PC-9 (cell line): Measurements from ENCODE around the gene CRYBG1. TPM values are rescaled to one million over a fixed set of nuclear protein-coding genes. Genes with fewer than 3 reads are reported as not detected.
"Not testable (repeated sequence)": the region's sequence is repeated elsewhere in the genome, so short reads cannot be mapped to it uniquely, and the experiment has no call there.

ENCODE experiments used
- BruUV-seq: library from RNA; stranded (reverse); fragments of 400-500 nt; replicated peaks from 2 replicates; lab custom pipeline; 2021; lab: Mats Ljungman, UMichigan
- CTCF ChIA-PET: fragments of 300-600 bp; sonication (Branson Sonifier 250); formaldehyde crosslinking; loops from one replicate; lab custom pipeline; 2022; ENCODE audit warnings: antibody characterized with exemption; lab: Charles Lee
- POLR2A ChIA-PET: fragments of 300-600 bp; sonication (Branson Sonifier 250); formaldehyde crosslinking; loops from one replicate; lab custom pipeline; 2022; ENCODE audit warnings: antibody characterized with exemption; ENCODE audit not compliant: unreplicated experiment; lab: Charles Lee
- DNase-seq, 2 experiments: peaks; one replicate each; pipeline versions ENCODE4 v3.0.0 to v3.0.0-alpha.2; 2015 to 2022; ENCODE audit warnings: mixed read lengths in 1 of 2
- H2AFZ ChIP-seq: fragments of 200-600 bp; sonication (generic); 2 replicates; pipeline ENCODE4 v1.8.1; 2017; ENCODE audit warnings: antibody characterized with exemption
- H3F3A ChIP-seq: fragments of 200-600 bp; sonication (generic); 2 replicates; pipeline ENCODE4 v1.8.1; 2017; ENCODE audit warnings: antibody characterized with exemption, mild to moderate bottlenecking, low read depth; ENCODE audit not compliant: insufficient read depth
- H3K27ac ChIP-seq: fragments of 200-600 bp; sonication (generic); 2 replicates; pipeline ENCODE4 v1.6.1; 2016; ENCODE audit warnings: mixed run types
- H3K27me3 ChIP-seq: fragments of 200-600 bp; sonication (generic); 2 replicates; pipeline ENCODE4 v1.6.1; 2016; ENCODE audit warnings: low read depth, mixed run types; ENCODE audit not compliant: insufficient read depth
- H3K36me3 ChIP-seq: fragments of 200-600 bp; sonication (generic); 2 replicates; pipeline ENCODE4 v1.6.1; 2016; ENCODE audit warnings: low read depth, mixed run types
- H3K4me1 ChIP-seq: fragments of 200-600 bp; sonication (generic); replicated peaks from 2 replicates; pipeline ENCODE4 v1.6.1; 2016; ENCODE audit warnings: mixed run types; ENCODE audit not compliant: insufficient read depth
- H3K4me2 ChIP-seq: fragments of 200-600 bp; sonication (generic); 2 replicates; pipeline ENCODE4 v1.6.1; 2017; ENCODE audit warnings: mixed run types
- H3K4me3 ChIP-seq: fragments of 200-600 bp; sonication (generic); 2 replicates; pipeline ENCODE4 v1.6.1; 2016; ENCODE audit warnings: mixed run types
- H3K79me2 ChIP-seq: fragments of 200-600 bp; sonication (generic); 2 replicates; pipeline ENCODE4 v1.6.1; 2017; ENCODE audit warnings: low read depth, mixed run types
- H3K9me2 ChIP-seq: fragments of 200-600 bp; sonication (generic); 2 replicates; pipeline ENCODE4 v1.8.1; 2017; ENCODE audit warnings: mild to moderate bottlenecking; ENCODE audit not compliant: insufficient read depth
- H3K9me3 ChIP-seq: fragments of 200-600 bp; sonication (generic); 2 replicates; pipeline ENCODE4 v1.8.1; 2016; ENCODE audit warnings: low read depth; ENCODE audit not compliant: insufficient read depth
- H4K20me1 ChIP-seq: fragments of 200-600 bp; sonication (generic); 2 replicates; pipeline ENCODE4 v1.8.1; 2017; ENCODE audit not compliant: insufficient read depth
- CTCF ChIP-seq: fragments of 200-600 bp; sonication (generic); conservative IDR thresholded peaks from 2 replicates; pipeline ENCODE4 v1.6.1; 2017; ENCODE audit warnings: mixed run types, antibody characterized with exemption, mild to moderate bottlenecking, moderate library complexity
- EZH2 ChIP-seq: fragments of 200-600 bp; sonication (generic); IDR thresholded peaks from 2 replicates; pipeline ENCODE4 v1.8.0; 2017; ENCODE audit warnings: antibody characterized with exemption, low read depth
- intact Hi-C: fragments of 100-400 bp; cut with micrococcal nuclease; formaldehyde crosslinking; loops from one replicate; pipeline ENCODE4 v1.10.0; 2022; ENCODE audit not compliant: unreplicated experiment
- total RNA-seq: library from RNA; stranded (reverse); gene quantifications from 2 replicates; pipeline ENCODE4 v1.2.3, GENCODE V29; 2021

CRYBG1 gene
- total RNA-seq, 1 experiment from 2014 or later, result 49.3 TPM

GRCh38 chr6:106513808-106514582 is 153.5 kb downstream of the CRYBG1 start:
- Histone ChIP-seq H3K9me3 (no peaks in the 10 kb centered on the region), H3F3A (peaks cover 23% of the 10 kb centered on the region), H3K4me2 (peak overlapping the region; percentile 90), H3K9me2 (no peaks in the 10 kb centered on the region), H3K36me3 (no peaks in the 10 kb centered on the region), H2AFZ (no peak overlapping the region), H4K20me1 (no peaks in the 10 kb centered on the region), H3K27ac (peak overlapping the region; percentile 53), H3K4me1 (peaks cover 44% of the 10 kb centered on the region), H3K79me2 (no peaks in the 10 kb centered on the region), H3K4me3 (peak overlapping the region; percentile 76), H3K27me3 (no peaks in the 10 kb centered on the region)
- POLR2A ChIA-PET, result interaction anchor here (0.6 to 0.8 kb wide), 2 partner anchors 48 to 141 kb away, joined by 3 to 9 read pairs; no protein-coding TSS in a partner anchor
- DNase-seq, result peak in 1 of 2 experiments; percentile 50
- CTCF ChIA-PET, result no interaction called here
- intact Hi-C loops, result loop anchor here (2.0 to 5.0 kb wide), 3 partner anchors 33 to 67 kb away; no protein-coding TSS in a partner anchor
- TF ChIP-seq EZH2 (no peak), CTCF (no peak)
- BruUV-seq, result no TSS peak

GRCh38 chr6:106514583-106514885 is 154.0 kb downstream of the CRYBG1 start:
- POLR2A ChIA-PET, result interaction anchor here (0.6 to 0.8 kb wide), 2 partner anchors 47 to 142 kb away, joined by 3 to 9 read pairs; no protein-coding TSS in a partner anchor
- DNase-seq, result peak in 1 of 2 experiments; percentile 47
- no TSS peak for BruUV-seq
- H3K9me3 ChIP-seq, result no peaks in the 10 kb centered on the region
- no peak overlapping the region for H2AFZ ChIP-seq
- H3K4me1 ChIP-seq, result peaks cover 50% of the 10 kb centered on the region
- no peaks in the 10 kb centered on the region for H3K27me3 ChIP-seq
- no peaks in the 10 kb centered on the region for H3K9me2 ChIP-seq
- peak overlapping the region; percentile 76; the same call in 1 of the 2 replicates for H3K4me3 ChIP-seq
- H4K20me1 ChIP-seq, result no peaks in the 10 kb centered on the region
- CTCF ChIA-PET, result no interaction called here
- intact Hi-C loops, result loop anchor here (5.0 kb wide), 1 partner anchor 67 kb away; no protein-coding TSS in a partner anchor
- peak overlapping the region; percentile 90 for H3K4me2 ChIP-seq
- peak overlapping the region; percentile 53 for H3K27ac ChIP-seq
- H3K79me2 ChIP-seq, result no peaks in the 10 kb centered on the region
- TF ChIP-seq EZH2 (no peak), CTCF (no peak)
- H3F3A ChIP-seq, result peaks cover 27% of the 10 kb centered on the region
- no peaks in the 10 kb centered on the region for H3K36me3 ChIP-seq

GRCh38 chr6:106515582-106515981 is 155.1 kb downstream of the CRYBG1 start:
- peak overlapping the region; percentile 90; the same call in 1 of the 2 replicates for H3K4me2 ChIP-seq
- H3K27me3 ChIP-seq, H3K79me2 ChIP-seq, H4K20me1 ChIP-seq, H3K36me3 ChIP-seq, BruUV-seq, H2AFZ ChIP-seq, H3K4me3 ChIP-seq, DNase-seq, H3K9me3 ChIP-seq, intact Hi-C loops, H3K27ac ChIP-seq, H3K9me2 ChIP-seq: not testable (repeated sequence)
- ChIA-PET POLR2A (interaction anchor here (0.6 kb wide), 1 partner anchor 12 kb away, joined by 11 read pairs; no protein-coding TSS in a partner anchor), CTCF (interaction anchor here (0.6 kb wide), 1 partner anchor 1198 kb away, joined by 4 read pairs; no protein-coding TSS in a partner anchor)
- H3K4me1 ChIP-seq, result peaks cover 52% of the 10 kb centered on the region
- peaks cover 27% of the 10 kb centered on the region for H3F3A ChIP-seq
